ENCODE measurements around the gene MAPRE2.
A peak's percentile ranks its signal among the peaks of the same experiment; 100 is the strongest.

MAPRE2 gene

GRCh38 chr18:35096677-35097011, 55.4 kb downstream of the MAPRE2 start:
- DNase-seq (ENCODE audit: low read depth): no peak
- TF ChIP-seq CTCF (conservative IDR thresholded peaks at IDR 0.05; ENCODE audit: low read depth, low read length): no peak
- no peak overlapping the region for H3K4me3 ChIP-seq (ENCODE audit: low read depth, low read length)

- no peak for TF ChIP-seq CTCF (conservative IDR thresholded peaks at IDR 0.05; ENCODE audit: low read depth, low read length)
- DNase-seq (ENCODE audit: low read depth): no peak
- H3K4me3 ChIP-seq (ENCODE audit: low read depth, low read length): no peak overlapping the region
Observed at GRCh38 chr18:35097195-35097594, 56.0 kb downstream of the MAPRE2 start.

DNA sequence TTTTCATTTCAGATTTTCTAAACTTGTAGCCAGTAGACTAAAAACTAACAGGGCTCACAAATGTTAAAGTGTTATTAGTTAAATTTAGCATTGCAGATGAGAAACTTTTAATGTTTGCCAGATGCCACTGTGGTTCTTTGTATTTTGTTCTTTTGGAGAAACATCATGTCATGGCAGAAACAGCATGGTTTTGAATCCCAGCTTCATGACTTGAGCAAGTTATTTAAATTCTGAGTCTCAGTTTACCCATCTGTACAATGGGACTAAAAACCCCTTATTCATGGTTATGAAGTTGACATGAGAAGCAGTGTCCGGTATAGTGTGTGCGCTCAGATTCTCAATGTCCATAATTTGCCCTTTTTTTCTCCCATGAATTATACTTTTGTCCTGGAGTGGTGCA, 56.5 kb downstream of the MAPRE2 start:
- no peak overlapping the region for H3K4me3 ChIP-seq (ENCODE audit: low read depth, low read length)
- no peak for TF ChIP-seq CTCF (conservative IDR thresholded peaks at IDR 0.05; ENCODE audit: low read depth, low read length)
- DNase-seq (ENCODE audit: low read depth): no peak

DNA sequence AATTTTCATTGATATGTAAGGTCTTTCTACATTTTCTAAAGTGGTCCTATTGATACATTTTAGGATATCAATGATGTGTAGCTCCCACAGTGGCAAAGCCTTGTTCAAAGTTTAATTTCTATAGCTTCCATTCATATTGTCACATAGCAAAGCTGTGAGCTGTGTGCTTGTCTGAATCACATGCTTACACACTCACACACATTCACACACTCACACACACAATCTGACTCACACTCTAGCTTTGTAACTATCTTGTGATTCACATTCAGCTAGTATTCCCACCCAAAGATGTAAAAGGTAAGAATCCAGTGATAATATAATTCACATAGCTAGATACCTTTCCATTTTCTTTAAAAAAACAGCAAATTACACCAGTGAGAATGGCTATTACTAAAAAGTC, 58.7 kb downstream of the MAPRE2 start:
- no peak for TF ChIP-seq CTCF (conservative IDR thresholded peaks at IDR 0.05; ENCODE audit: low read depth, low read length)

DNA sequence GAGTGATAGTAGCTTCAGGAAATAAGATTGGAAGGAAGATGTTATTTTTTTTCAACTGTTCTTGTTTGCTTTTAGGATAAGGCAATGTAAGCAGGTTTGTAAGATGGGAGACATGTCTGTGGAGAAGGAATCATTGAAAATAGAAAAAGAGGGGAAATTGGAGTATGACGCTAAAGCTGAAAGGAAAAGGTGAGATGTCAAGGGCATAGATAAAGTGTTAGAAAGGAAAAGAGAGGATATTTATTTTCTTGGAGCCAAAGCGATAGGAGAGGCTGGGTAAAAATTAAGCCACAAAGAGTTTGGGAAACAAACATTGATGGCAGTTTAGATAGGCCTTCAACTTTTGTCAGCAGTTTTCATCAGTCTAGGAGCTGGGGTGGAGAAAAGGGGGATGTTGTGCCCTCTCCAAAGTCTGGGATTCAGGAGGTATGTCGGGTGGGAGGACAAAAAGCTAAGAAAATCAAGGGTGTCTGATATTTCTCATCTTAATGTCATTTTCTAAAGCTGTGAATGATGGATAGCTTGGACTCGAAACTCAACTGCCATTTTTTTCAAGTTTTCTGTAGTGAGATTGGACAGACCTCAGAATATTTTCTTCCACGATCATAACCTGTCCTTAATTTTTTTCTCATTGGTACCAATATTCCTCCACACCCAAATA, 63.3 kb downstream of the MAPRE2 start:
- no peak for TF ChIP-seq CTCF (conservative IDR thresholded peaks at IDR 0.05; ENCODE audit: low read depth, low read length)
- no peak overlapping the region for H3K4me3 ChIP-seq (ENCODE audit: low read depth, low read length)
- no peak for DNase-seq (ENCODE audit: low read depth)

More for the DNA sequence above, 58.7 kb downstream of the MAPRE2 start:
- no peak overlapping the region for H3K4me3 ChIP-seq (ENCODE audit: low read depth, low read length)
- DNase-seq (ENCODE audit: low read depth): peak; percentile 28

DNA sequence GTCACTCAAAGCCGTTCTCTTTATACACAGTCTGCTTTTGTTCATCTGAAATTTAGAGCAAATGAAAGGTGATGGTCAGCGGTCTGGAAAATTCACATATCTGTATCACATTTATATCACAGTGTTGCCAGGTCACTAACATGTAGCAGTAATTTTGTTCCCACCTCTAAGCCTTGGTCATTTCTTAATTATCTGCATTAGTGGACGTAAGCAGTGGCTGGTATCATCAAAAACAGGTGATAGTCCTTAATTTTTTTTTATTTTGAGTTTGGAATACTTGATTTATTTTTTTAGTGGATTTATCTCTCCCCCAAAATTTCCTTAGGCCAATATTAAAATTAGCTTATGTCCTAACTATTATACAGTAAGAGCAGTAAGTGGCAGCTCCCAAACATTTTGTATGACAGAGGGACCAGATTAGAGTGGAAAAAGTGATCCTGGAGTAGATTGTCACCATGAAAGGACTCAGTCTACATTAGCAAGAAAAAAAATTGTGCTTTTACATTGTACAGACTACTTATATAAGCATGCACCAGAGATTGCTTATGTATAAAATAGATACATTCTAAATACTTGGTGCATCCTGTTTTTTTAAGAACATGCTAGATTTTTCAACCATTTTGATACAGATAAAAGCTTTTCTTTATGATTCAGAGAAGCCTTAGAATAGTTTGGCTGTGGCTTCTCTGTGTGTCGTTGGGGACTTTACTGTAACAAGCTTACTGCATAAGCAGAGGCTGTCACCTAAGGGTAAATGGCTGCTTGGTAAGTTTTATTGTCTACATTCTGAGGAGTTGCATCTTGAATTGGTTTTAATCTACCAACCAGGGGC, 65.0 kb downstream of the MAPRE2 start:
- H3K4me3 ChIP-seq (ENCODE audit: low read depth, low read length): no peak overlapping the region
- no peak for TF ChIP-seq CTCF (conservative IDR thresholded peaks at IDR 0.05; ENCODE audit: low read depth, low read length)
- no peak for DNase-seq (ENCODE audit: low read depth)

- DNase-seq (ENCODE audit: low read depth): no peak
- no peak overlapping the region for H3K4me3 ChIP-seq (ENCODE audit: low read depth, low read length)
- no peak for TF ChIP-seq CTCF (conservative IDR thresholded peaks at IDR 0.05; ENCODE audit: low read depth, low read length)
Observed at GRCh38 chr18:35106845-35107148, 65.6 kb downstream of the MAPRE2 start.

All from choroid plexus epithelial cell (primary cell).